Activated CD4-positive, alpha-beta T cell treated with anti-CD3 and anti-CD28 coated beads, Interleukin-2, Interleukin-4, amounts not matched to agents 100 ng/mL and 50 ng/mL, durations not matched to agents 16 hours and 8 hours (primary cell): ENCODE data around the gene ADCY2.
A peak's percentile ranks its signal among the peaks of the same experiment; 100 is the strongest.

Source experiments
- DNase-seq: peaks from one replicate; pipeline ENCODE4 v3.0.0-alpha.2; 2020; ENCODE audit warnings: low spot score

Gene ADCY2

DNA sequence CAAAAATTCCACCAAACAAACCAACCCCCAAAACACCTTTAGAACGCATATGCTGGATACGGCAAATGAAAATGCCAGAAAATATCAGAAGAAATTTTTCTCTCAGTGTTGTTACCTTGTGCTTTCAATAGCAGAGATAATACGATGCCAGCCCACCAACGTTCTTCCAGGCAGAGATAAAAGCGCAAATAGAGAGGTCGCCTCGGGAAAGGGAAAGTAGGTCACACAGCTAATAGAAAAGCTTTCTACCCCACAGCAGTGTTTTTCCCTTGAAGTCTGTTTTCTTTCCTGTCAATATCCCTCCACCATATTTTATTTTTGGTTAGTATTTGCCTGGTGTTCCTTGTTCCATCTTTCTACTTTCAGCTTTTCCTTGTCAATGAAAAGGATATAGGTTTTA lies 353.7 kb downstream of the ADCY2 start:
- DNase-seq, result no peak

DNA sequence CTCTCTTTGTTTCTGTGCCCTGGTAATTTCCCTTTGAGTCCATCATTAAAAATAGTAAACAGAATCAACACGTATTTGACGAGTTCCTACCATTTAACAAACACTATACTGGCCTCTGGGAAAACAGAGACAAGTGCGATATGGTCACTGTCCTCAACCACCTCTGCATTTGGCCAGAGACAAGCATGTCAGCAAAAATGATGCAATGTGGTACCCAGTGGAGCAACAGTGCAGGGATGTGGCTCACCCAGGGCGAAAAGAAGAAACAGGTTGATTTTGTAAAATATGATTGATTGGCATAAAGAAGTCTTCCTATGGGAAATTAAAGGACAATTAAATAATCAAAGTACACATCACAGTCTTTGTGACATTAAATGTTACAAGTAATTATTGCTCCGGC lies 355.9 kb downstream of the ADCY2 start:
- no peak for DNase-seq

DNA sequence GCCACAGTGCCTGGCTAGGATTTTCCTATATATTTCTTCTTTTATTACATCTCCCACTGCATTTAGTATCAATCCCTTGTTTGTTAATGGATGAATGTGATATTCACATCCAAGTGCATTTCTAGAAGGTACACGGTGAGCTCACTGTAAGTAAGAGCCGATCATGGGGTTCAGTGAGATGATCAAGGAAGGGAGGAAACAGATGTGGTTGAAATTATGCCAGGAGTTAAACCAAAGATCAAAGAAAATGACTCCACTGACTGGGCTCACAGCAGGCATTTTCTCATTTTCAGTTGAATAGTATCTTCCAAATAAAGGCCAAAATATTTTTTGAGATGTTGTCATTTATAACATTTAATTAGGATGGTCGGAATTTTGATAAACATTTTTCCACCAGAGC lies 357.2 kb downstream of the ADCY2 start:
- no peak for DNase-seq

DNA sequence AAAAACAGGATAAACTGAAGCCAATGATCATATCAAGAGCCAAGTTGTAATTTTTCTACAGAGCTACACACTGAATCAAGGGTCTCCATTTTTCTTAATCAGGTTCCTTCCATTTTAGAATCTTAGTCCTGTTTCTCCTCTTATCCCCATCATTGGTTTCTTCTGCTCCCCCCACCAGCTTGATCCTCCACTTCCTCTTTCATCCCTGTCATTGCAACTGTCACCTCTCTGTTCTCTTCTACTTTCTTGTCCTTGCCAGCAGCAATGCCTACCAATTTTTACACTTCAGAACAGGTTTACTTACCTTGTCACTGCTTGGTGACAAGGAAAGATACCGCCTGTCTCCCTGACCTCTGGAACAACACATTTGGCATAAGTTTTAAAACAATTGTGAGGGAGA lies 357.7 kb downstream of the ADCY2 start:
- no peak for DNase-seq

DNA sequence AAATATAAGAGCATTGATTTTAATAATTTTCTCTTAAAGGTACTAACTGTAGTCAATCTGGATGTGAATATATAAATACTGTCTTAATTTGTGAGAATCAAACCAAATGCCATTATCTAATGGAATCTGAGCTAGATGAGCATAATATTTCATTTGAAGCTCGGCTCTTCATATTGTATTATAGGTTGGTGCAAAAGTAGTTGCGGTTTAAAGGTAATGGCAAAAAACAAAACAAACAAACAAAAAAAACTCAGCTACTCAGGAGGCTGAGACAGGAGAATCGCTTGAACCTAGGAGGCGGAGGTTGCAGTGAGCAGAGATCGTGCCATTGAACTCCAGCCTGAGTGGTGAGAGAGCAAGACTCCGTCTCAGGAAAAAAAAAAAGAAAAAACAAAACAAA lies 358.6 kb downstream of the ADCY2 start:
- DNase-seq, result no peak

DNA sequence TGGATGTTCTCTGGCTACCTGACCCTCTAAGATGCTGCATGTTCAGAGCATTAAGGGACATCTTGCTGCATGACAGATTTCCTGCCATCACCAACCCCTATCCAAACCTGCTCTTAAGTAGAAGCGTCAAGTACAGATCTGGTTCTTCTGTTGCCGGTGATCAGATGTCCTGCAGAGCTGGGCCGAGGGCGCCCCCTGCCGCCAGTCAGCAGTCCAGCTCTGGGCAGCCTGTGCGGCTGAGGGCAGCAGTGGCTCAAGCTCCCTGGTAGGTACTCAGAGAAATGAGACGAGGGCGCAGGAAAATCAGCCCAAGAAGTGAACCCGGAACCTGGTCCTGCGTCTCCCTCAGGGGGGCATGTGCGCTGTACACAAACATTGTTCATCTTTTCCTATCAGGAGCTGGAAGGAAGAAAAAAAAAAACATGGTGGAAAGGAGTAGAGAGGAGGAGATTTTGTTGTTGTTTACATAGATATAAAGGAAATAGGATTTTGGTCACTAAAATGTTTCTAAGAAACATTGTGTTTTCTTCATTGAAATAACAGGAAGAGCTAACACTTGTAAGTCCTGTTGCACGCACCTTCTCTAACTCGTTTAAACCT lies 359.2 kb downstream of the ADCY2 start:
- DNase-seq, result peak; percentile 56

DNA sequence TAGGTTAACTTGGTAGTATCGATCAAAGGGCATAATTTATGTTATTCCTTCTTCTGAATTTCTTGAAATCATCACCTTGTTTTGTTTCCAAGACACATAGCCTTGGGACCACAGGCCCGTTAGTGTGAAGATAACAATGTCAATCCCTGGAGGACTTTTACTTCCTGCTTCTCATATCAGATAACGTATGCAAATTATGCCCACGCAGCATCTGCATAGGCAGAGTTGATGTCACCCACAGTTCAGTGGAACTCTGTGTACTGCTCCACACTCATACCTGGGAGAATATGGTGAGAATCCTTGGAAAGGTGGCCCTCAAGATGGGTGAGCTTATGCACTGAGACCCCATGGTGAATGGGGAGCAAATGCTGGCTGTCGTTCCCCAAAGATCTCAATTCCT lies 360.0 kb downstream of the ADCY2 start:
- no peak for DNase-seq

DNA sequence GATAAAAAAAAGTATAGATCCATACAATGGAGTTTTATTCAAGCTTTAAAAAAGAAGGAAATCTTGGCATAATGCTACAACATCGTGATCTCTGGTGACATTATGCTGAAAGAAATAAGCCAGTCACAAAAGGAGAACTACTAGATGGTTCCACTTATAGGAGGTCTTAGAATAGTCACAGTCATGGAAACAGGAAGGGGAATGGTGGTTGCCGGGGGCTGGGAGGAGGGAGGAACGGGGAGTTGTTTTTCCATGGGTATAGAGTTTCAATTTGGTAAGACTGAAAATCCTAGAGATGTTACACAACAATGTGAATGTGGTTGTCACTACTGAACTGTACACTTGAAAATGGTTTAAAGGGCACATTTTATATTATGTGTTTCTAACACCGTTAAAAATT lies 360.5 kb downstream of the ADCY2 start:
- DNase-seq, result no peak

DNA sequence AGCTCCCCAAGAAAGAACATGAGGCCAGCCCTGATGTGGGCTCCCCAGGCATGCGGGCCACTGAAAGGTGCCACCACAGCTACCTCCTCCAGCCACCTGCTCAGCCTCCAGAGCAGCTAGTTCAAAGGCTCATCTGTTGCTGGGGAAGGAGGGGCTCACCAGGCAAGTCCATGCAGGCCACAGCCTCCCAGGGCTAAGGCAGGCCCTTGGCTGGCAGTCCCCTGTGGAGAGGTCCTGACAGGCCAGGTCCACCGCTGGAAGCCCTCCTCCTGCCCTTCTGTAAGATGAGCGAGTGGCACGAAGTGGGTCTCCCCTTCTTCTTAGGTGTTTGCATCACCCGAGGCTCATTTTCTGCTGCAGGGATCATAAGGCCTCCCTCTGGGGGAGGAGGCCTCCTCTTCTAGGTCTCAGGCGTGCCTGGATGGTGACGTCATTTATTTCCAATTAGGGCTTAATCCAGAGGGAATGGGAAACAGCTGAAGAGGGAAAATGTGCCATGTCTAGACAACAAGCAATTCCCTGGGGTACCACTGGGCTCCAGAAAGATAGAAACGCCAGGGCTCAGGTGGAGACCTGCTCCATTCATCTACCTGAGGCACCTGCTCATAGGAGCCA lies 363.4 kb downstream of the ADCY2 start:
- no peak for DNase-seq

DNA sequence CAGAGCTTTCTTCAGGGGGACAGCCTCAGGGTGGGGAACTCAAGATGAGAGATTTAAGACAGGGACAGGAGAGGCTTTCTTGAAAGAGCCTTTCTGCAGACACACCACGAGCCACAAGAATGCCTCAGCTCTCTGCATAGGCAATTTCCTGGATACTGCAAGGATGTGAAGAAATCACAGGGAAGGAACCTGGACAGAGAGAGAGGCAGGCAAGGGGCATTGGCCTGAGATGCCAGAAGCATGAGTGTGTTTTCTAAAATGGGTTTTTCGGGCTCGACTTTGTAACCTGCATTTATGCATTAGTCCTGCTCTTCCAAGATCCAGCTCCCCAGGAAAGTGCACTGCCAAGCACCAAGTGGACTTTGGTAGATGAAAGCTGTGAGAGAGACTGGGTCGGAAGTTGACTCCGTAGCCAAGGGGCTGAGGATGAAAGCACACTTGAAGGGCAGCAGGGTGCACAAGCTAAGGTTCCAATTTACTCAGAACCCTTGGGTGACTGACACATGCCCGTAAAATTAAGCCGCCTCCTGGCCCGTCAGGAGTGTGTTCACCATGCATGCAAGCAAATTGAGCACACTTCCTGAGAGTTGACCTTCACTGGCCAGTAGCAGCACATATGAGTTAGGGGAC lies 364.1 kb downstream of the ADCY2 start:
- DNase-seq, result no peak

DNA sequence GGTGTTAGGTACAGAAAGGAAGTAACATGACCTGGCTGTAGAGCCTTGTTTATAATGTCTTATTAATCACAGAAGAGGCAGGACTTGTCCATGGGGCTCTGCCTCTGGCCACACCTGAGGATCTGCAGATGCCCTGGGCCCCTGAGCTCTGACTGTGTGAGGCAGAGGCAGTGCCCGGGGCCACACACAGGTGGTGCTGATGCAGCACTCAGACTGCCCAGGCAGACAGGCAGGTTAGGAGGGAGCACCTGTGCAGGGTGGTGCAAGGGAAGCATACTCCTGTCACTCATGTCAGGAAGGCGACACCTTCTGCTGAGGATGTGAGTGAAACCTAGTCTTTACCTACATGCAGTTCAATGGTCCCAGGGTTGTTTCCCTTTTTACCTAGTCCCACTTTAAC lies 366.3 kb downstream of the ADCY2 start:
- DNase-seq, result no peak

DNA sequence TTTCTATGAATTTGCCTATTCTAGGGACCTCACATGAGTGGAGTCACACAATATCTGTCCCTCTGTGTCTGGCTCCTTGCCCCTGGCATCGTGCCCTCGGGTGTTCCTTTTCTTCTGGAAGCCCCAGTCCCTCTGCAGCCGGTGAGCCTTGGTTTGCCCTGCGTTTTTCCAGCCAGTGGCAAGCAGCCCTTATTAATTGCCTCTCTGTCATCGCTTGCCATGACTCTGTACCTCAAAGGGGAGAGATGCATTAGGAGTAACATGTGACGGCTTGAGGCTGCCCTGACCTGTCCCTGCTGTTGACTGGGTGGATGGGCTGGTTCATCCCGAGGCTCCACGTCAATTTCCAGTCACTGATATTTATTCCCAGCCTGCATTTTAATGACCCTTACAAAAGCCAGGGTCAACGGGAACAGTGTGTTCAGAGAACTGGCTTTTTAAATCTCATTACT lies 367.7 kb downstream of the ADCY2 start:
- no peak for DNase-seq

DNA sequence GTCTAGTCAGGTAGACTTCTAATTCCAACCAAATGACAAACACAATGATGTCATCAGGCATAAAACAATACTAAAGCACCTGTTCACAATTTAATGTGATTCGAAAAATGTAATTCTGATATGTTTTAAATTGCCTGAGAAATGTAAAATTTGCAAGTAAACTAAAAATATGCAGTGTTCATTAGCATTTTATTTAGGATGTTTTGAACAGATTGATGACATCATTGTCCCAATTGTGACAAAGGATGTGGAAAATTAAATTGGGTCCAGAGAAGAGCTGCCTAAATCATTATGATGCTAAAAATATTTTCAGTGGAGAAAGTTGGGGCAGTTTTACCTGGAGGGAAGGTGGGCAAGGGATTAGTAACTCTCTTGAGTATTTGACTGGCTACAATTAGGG lies 368.5 kb downstream of the ADCY2 start:
- DNase-seq, result no peak

DNA sequence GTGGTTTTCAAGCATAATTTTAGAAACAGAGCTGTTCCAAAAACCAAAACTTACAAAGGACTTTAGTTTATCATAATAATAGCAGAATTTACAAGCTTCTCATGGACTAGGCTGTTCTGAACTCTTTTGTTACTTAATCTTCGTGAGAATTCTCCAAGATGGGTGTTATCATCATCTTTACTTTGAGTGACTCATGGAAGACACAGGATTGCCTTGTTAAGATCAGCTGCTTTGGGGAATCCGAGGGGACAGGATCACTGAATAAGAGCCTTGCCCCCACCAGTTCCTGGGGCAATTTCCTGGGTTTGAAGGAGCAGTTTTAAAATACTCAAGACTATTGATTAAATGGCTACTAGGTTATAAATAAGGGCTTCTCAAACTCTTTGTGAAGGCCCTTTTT lies 374.5 kb downstream of the ADCY2 start:
- no peak for DNase-seq

DNA sequence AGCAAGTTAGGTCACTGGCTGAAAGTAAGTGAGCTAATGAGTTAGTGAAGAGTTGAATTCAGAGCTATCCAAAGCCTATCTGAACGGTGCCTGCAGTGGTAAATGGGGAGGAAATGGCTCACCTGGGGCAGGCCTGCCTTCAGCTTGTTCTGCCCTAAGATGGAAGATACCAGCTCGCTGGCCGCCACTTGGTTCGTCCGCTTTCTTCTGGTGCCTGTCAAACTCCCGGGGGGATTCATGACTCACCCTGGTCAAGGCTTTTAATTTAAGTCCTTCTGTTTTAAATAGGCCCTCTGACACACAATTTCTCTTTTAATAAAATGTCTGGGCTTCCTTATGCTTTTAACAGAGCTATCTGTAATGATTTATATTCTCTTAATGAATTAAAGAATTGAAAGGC lies 376.2 kb downstream of the ADCY2 start:
- no peak for DNase-seq

DNA sequence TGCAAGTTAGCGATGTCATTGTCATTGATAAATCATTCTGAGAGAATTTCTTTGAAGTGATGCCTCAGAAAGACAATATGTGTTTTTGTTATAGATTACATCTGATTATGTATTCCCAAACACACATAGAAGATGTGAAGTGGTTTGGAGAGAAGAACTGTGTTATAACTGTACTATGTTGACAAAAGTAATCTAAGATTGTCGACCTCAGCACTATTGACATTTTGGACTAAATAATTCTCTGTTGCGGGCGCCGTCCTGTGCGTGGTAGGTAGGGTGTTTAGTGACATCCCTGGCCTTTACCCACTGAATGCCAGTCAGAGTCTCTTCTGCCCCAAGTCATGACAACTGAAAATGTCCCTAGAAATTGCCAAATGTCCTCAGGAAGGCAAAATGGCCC lies 377.2 kb downstream of the ADCY2 start:
- no peak for DNase-seq

DNA sequence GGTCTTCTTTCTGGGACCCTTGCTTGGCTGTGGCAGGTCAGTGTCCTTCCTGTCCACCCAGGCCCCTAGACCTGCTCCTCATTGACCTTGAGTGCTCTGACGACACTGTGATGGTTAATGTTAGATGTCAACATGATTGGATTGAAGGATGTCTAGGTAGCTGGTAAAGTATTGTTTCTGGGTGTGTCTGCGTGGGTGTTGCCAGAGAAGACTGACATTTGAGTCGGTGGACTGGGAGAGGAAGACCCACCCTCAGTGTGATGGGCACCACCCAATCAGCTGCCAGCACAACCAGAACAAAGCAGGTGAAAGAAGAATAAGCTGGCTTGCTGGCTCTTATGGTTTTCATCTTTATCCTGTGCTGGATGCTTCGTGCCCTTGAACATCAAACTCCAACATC lies 380.5 kb downstream of the ADCY2 start:
- no peak for DNase-seq

DNA sequence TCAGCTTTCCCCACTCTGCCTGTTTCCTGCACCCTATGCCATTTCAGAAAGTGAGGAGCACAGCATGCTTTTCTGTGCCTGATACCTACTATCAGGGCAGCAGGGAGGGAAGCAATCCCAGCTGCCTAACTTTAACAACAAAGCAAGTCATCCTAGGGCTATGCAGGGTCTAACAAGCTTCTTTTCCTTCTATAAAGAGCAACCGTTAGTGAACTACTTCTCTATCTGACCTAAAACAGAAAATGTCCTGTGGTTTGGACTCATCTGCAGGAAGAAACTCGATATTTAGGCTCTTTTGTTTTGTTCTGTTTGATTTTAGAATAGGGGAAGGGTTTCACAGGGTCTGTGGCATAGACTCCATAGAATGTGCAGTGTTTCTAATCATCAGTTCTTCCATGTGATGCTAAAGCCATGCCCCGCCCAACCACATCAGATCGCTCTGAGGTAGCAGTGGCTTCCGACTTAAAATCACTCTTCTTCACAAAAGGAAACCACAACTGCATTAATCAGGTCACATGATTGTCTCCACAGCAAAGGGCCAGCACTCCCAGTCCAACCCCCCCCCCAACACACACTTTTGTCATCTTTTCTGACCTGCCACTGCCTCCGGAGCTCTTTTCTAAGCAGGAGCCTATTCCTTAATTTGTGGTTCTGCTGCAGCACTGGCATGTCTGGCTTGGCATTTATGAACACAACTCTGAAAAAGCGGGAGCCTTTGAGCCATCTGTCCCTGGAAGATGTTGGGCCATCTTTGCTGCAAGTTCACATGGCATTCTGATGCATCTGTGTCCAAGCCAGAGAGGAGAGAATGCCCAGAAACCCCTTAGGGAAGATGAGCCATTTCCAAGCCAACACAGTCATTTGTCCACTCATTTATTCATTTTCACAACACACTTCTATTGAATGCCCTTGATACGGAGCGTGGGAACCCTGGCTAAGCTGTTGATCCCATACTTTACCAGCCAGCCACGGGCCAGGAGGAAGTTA lies 383.4 kb downstream of the ADCY2 start:
- DNase-seq, result peak; percentile 17

DNA sequence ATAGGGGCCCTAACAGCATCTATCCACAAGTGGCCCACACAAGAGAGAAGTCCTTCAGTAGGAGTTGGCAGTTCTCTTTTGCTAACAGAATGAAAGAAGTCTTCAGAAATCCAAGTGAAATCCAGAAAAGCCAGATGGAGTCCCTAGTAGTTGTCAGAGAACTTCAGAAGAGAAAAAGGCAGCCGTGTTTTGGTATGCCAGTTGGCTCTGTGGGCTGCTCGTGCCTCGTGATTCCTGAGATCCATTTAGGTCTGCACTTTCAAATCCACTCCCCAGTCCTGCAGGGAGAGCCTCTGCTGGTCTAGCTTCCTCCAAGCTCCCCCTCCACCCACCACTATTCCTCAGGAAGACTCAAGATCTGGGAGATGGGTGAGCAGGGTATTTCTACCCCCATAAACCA lies 386.0 kb downstream of the ADCY2 start:
- DNase-seq, result no peak

DNA sequence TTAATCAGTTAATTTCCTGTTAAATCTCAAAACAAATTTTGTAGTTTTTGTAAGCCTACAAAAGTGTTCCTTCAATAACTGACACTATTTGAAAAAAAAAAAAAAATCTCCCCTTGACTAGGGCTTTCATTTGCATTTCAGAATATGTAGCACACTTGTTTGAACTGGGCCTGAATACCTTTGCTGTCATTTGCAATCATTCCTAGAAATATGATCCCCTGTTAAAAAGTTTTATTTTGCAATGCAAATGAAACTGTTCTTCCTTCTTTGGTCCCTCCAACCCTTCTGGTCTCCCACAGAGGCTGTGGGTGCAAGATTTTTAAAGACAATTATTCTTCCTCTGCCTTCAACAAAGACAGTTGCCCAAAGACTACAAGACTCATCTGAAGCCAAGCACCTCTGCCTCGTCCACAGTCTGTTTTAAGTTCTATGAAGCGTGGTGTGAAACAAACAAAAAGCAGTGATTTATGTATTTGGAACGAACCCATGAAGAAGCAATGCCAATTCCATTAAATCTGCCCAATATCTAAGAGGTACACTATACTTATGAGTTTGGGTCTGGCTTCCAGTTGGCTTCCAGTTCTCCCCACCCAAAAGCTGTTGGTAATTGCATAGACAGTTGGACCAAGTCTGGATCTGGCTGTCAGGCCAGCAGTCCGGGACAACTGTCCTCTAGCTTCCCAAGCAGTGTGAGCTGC lies 388.9 kb downstream of the ADCY2 start:
- no peak for DNase-seq

DNA sequence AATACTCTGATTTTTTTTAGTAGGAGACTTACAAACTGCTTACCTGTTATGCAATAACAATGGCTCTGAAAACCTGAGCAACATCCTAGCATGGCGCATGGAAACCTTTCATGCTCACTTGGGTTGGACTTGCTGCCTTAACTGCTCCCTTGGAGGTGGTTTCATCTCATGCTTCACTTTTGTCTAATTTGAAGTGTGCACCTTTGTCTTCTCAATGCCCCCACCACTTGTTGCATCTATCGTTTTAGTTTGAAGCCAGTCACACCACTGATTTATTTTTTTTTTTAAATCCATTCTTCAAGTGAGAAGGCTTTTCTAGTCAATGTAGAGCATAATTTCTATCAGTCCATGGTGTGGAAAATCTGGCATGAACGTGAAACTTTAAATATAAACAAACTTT lies 391.8 kb downstream of the ADCY2 start:
- no peak for DNase-seq

DNA sequence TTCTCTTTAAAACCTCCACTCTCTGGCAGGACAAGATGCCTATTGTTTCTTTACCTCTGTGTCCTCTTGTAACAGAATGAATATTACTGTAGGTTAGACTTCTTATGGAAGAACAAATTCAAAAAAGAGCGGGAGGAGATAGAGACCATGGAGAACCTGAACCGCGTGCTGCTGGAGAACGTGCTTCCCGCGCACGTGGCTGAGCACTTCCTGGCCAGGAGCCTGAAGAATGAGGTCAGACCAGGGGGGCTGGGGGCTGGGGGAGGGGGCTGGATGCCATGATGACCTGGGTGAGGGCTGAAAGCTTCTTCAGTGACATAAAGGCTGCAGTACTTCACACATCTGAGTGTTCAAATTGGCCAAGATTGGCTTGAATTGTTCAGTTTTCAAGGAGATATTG lies 393.6 kb downstream of the ADCY2 start:
- DNase-seq, result no peak
